ENCODE data around the gene DHRSX.

DNA sequence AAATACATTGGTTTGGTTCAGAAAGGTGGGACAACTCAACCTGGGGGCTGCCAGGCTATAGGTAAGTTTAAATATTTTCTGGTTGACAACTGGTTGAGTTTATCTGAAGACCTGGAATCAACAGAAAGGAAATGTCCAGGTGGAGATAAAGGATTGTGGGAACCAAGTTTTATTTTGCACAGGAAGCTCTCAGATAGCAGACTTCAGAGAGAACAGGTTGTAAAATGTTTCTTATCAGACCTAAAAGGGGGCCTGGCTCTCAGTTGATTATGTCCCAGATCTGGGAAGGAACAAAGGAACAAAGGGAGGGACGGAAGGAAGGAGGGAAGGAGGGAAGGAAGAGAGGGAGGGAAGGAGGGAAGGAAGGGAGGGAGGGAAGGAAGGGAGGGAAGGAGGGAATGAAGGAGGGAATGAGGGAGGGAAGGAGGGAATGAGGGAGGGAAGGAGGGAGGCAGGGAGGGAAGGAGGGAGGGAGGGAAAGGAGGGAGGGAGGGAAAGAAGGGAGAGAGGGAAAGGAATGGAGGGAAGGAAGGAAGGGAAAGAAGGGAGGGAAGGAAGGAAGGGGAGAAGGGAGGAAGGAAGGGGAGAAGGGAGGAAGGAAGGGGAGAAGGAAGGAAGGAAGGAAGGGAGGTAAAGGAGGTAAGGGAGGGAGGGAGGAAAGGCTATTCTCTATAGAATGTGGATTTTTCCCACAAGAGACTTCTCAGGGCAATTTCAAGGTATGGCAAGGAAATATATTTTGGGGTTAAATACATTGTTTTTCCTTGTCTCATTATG, 186.7 kb downstream of the DHRSX start:
- TF ChIP-seq, protein P1, sequence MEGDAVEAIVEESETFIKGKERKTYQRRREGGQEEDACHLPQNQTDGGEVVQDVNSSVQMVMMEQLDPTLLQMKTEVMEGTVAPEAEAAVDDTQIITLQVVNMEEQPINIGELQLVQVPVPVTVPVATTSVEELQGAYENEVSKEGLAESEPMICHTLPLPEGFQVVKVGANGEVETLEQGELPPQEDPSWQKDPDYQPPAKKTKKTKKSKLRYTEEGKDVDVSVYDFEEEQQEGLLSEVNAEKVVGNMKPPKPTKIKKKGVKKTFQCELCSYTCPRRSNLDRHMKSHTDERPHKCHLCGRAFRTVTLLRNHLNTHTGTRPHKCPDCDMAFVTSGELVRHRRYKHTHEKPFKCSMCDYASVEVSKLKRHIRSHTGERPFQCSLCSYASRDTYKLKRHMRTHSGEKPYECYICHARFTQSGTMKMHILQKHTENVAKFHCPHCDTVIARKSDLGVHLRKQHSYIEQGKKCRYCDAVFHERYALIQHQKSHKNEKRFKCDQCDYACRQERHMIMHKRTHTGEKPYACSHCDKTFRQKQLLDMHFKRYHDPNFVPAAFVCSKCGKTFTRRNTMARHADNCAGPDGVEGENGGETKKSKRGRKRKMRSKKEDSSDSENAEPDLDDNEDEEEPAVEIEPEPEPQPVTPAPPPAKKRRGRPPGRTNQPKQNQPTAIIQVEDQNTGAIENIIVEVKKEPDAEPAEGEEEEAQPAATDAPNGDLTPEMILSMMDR (IDR thresholded peaks at IDR 0.05; ENCODE audit: low read depth, low read length, poor library complexity, severe bottlenecking) = no peak
- TF ChIP-seq EZH2phosphoT487 (IDR thresholded peaks at IDR 0.05; ENCODE audit: borderline replicate concordance, low read length) = no peak
